Ishikawa (cell line): Measurements from ENCODE around the gene ADGRL4.

Source experiments
- CEBPB ChIP-seq: IDR thresholded peaks from 2 replicates; pipeline ENCODE4 v1.6.1; 2012
- CREB1 ChIP-seq: IDR thresholded peaks from 2 replicates; pipeline ENCODE4 v1.6.1; 2012; ENCODE audit warnings: low read depth
- EGR1 ChIP-seq: IDR thresholded peaks from 2 replicates; pipeline ENCODE4 v1.6.1; 2012
- EP300 ChIP-seq: IDR thresholded peaks from 2 replicates; pipeline ENCODE4 v1.6.1; 2012; ENCODE audit warnings: borderline replicate concordance
- FOXM1 ChIP-seq: IDR thresholded peaks from 2 replicates; pipeline ENCODE4 v1.6.1; 2012; ENCODE audit warnings: low read depth, borderline replicate concordance
- NFIC ChIP-seq: IDR thresholded peaks from 2 replicates; pipeline ENCODE4 v1.6.1; 2012
- RAD21 ChIP-seq: IDR thresholded peaks from 2 replicates; pipeline ENCODE4 v1.6.1; 2012; ENCODE audit warnings: low read depth
- TAF1 ChIP-seq: IDR thresholded peaks from 2 replicates; pipeline ENCODE4 v1.6.1; 2012; ENCODE audit warnings: low read depth, mild to moderate bottlenecking
- TCF12 ChIP-seq: IDR thresholded peaks from 2 replicates; pipeline ENCODE4 v1.6.1; 2012; ENCODE audit warnings: low read depth
- TEAD4 ChIP-seq: IDR thresholded peaks from 2 replicates; pipeline ENCODE4 v1.6.1; 2012
- YY1 ChIP-seq: IDR thresholded peaks from 2 replicates; pipeline ENCODE4 v1.6.1; 2012; ENCODE audit warnings: low read depth
- ZBTB7A ChIP-seq: IDR thresholded peaks from 2 replicates; pipeline ENCODE4 v1.6.1; 2012; ENCODE audit warnings: low read depth
- TF ChIP-seq, protein P1 (sequence below): IDR thresholded peaks from 2 replicates; pipeline ENCODE4 v1.6.1; 2012; ENCODE audit warnings: low read depth, mild to moderate bottlenecking
- TF ChIP-seq, protein P2 (sequence below): IDR thresholded peaks from 2 replicates; pipeline ENCODE4 v1.6.1; 2012
- TF ChIP-seq, protein P3 (sequence below): IDR thresholded peaks from 2 replicates; pipeline ENCODE4 v1.6.1; 2012

ADGRL4 gene

GRCh38 chr1:79012500-79012899 is 6.0 kb upstream of the ADGRL4 start:
- TF ChIP-seq, protein P1, sequence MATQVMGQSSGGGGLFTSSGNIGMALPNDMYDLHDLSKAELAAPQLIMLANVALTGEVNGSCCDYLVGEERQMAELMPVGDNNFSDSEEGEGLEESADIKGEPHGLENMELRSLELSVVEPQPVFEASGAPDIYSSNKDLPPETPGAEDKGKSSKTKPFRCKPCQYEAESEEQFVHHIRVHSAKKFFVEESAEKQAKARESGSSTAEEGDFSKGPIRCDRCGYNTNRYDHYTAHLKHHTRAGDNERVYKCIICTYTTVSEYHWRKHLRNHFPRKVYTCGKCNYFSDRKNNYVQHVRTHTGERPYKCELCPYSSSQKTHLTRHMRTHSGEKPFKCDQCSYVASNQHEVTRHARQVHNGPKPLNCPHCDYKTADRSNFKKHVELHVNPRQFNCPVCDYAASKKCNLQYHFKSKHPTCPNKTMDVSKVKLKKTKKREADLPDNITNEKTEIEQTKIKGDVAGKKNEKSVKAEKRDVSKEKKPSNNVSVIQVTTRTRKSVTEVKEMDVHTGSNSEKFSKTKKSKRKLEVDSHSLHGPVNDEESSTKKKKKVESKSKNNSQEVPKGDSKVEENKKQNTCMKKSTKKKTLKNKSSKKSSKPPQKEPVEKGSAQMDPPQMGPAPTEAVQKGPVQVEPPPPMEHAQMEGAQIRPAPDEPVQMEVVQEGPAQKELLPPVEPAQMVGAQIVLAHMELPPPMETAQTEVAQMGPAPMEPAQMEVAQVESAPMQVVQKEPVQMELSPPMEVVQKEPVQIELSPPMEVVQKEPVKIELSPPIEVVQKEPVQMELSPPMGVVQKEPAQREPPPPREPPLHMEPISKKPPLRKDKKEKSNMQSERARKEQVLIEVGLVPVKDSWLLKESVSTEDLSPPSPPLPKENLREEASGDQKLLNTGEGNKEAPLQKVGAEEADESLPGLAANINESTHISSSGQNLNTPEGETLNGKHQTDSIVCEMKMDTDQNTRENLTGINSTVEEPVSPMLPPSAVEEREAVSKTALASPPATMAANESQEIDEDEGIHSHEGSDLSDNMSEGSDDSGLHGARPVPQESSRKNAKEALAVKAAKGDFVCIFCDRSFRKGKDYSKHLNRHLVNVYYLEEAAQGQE: no peak
- TF ChIP-seq CEBPB: no peak
- no peak for TF ChIP-seq NFIC
- no peak for TF ChIP-seq CREB1
- no peak for TF ChIP-seq RAD21
- TF ChIP-seq YY1: no peak
- TF ChIP-seq TCF12: no peak
- TF ChIP-seq, protein P2, sequence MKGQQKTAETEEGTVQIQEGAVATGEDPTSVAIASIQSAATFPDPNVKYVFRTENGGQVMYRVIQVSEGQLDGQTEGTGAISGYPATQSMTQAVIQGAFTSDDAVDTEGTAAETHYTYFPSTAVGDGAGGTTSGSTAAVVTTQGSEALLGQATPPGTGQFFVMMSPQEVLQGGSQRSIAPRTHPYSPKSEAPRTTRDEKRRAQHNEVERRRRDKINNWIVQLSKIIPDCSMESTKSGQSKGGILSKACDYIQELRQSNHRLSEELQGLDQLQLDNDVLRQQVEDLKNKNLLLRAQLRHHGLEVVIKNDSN: no peak
- TF ChIP-seq, protein P3, sequence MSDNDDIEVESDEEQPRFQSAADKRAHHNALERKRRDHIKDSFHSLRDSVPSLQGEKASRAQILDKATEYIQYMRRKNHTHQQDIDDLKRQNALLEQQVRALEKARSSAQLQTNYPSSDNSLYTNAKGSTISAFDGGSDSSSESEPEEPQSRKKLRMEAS: no peak

- TF ChIP-seq CREB1 (no peak), TCF12 (no peak), RAD21 (no peak), TEAD4 (no peak)
These were observed 4.1 kb upstream of the ADGRL4 start for GRCh38 chr1:79010589-79010988.

- TF ChIP-seq FOXM1: no peak
- TF ChIP-seq ZBTB7A: no peak
- no peak for TF ChIP-seq CREB1
- no peak for TF ChIP-seq CEBPB
- TF ChIP-seq RAD21: no peak
- TF ChIP-seq EP300: no peak
- TF ChIP-seq TAF1: no peak
- no peak for TF ChIP-seq TEAD4
- TF ChIP-seq, protein P2: no peak
- TF ChIP-seq, protein P3: no peak
- TF ChIP-seq, protein P1: no peak
- TF ChIP-seq YY1: no peak
- TF ChIP-seq EGR1: no peak
- TF ChIP-seq NFIC: no peak
- no peak for TF ChIP-seq TCF12
These were observed 585 bp downstream of the ADGRL4 start for GRCh38 chr1:79005945-79006344.

GRCh38 chr1:79004916-79005315 is 1.6 kb downstream of the ADGRL4 start:
- TF ChIP-seq ZBTB7A (no peak), CREB1 (no peak), RAD21 (no peak), TCF12 (no peak), FOXM1 (no peak)

DNA sequence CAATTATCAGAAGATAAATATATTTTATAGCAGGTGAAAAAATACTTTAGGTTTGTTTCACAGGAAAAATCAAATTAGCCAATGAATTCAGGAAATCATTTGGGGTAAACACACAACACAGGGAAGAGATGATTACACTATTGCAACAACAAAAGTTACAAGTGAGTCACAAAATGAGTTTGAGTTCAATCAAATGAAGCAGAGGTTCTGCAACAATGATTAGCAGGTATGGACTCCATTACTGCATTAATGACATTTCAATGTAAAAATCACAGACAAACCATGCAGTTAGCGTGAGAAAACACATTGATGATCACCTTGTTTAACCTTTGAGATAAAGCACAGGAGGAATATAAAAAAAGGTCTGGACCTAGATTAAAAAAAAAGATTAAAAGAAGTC is 9.7 kb downstream of the ADGRL4 start:
- no peak for TF ChIP-seq RAD21
- TF ChIP-seq, protein P3: no peak
- no peak for TF ChIP-seq FOXM1
- no peak for TF ChIP-seq EP300
- TF ChIP-seq CREB1: no peak

- TF ChIP-seq EP300 (no peak), RAD21 (no peak), YY1 (no peak), TAF1 (no peak), EGR1 (no peak), NFIC (no peak), TEAD4 (no peak), ZBTB7A (no peak)
- TF ChIP-seq, protein P3: no peak
- TF ChIP-seq, protein P1: no peak
These were observed 19.5 kb downstream of the ADGRL4 start for GRCh38 chr1:78987042-78987441.
